H9 (cell line): ENCODE measurements around the gene AMIGO3. TPM values are rescaled to one million over a fixed set of nuclear protein-coding genes. Genes with fewer than 3 reads are reported as not detected.
A peak's percentile ranks its signal among the peaks of the same experiment; 100 is the strongest.

ENCODE experiments used
- DNase-seq: peaks from one replicate; pipeline ENCODE4 v3.0.0-alpha.2; 2017
- H2AFZ ChIP-seq: one replicate; pipeline ENCODE4 v1.6.1; 2013; ENCODE audit warnings: mild to moderate bottlenecking, low read length, control low read depth, moderate library complexity
- H2AK5ac ChIP-seq: 2 replicates; pipeline ENCODE4 v1.6.1; 2013; ENCODE audit warnings: low read length, control low read depth, mixed read lengths; ENCODE audit not compliant: insufficient read length
- H2BK120ac ChIP-seq: one replicate; pipeline ENCODE4 v1.6.1; 2013; ENCODE audit warnings: low read depth, mild to moderate bottlenecking, low read length, control low read depth, inconsistent platforms; ENCODE audit not compliant: poor library complexity, severe bottlenecking
- H2BK12ac ChIP-seq: 2 replicates; pipeline ENCODE4 v1.6.1; 2013; ENCODE audit warnings: low read length, control low read depth, mixed read lengths, low read depth; ENCODE audit not compliant: insufficient read length
- H2BK15ac ChIP-seq: 2 replicates; pipeline ENCODE4 v1.6.1; 2013; ENCODE audit warnings: low read depth, low read length, control low read depth
- H2BK20ac ChIP-seq: one replicate; pipeline ENCODE4 v1.6.1; 2013; ENCODE audit warnings: low read depth, mild to moderate bottlenecking, low read length, control low read depth, inconsistent platforms; ENCODE audit not compliant: poor library complexity, severe bottlenecking
- H2BK5ac ChIP-seq: 2 replicates; pipeline ENCODE4 v1.6.1; 2013; ENCODE audit warnings: low read length, control low read depth, mixed read lengths; ENCODE audit not compliant: insufficient read length
- H3K14ac ChIP-seq: 2 replicates; pipeline ENCODE4 v1.6.1; 2013; ENCODE audit warnings: low read length, control low read depth; ENCODE audit not compliant: insufficient read depth
- H3K18ac ChIP-seq: 2 replicates; pipeline ENCODE4 v1.6.1; 2013; ENCODE audit warnings: low read depth, mild to moderate bottlenecking, mixed read lengths, low read length, control low read depth; ENCODE audit not compliant: insufficient read length
- H3K23ac ChIP-seq: 2 replicates; pipeline ENCODE4 v1.6.1; 2013; ENCODE audit warnings: low read length, control low read depth, mixed read lengths, low read depth; ENCODE audit not compliant: insufficient read length
- H3K23me2 ChIP-seq: 2 replicates; pipeline ENCODE4 v1.6.1; 2013; ENCODE audit warnings: low read depth, mild to moderate bottlenecking, mixed read lengths, low read length, control low read depth; ENCODE audit not compliant: insufficient read length, poor library complexity, severe bottlenecking
- H3K27ac ChIP-seq: 2 replicates; pipeline ENCODE4 v1.5.1; 2013; ENCODE audit warnings: low read length, control low read depth, mixed read lengths, low read depth; ENCODE audit not compliant: insufficient read length
- H3K27me3 ChIP-seq: 2 replicates; pipeline ENCODE4 v1.6.1; 2013; ENCODE audit warnings: low read length, control low read depth, inconsistent platforms; ENCODE audit not compliant: insufficient read depth
- H3K4ac ChIP-seq: 2 replicates; pipeline ENCODE4 v1.6.1; 2013; ENCODE audit warnings: low read depth, mild to moderate bottlenecking, control low read depth, inconsistent platforms, low read length, moderate library complexity
- H3K4me1 ChIP-seq: 2 replicates; pipeline ENCODE4 v1.6.1; 2013; ENCODE audit warnings: low read length, control low read depth, inconsistent platforms; ENCODE audit not compliant: insufficient read depth
- H3K4me2 ChIP-seq: 2 replicates; pipeline ENCODE4 v1.6.1; 2013; ENCODE audit warnings: low read length, control low read depth, mixed read lengths; ENCODE audit not compliant: insufficient read length, insufficient read depth
- H3K56ac ChIP-seq: 2 replicates; pipeline ENCODE4 v1.6.1; 2013; ENCODE audit warnings: low read depth, mild to moderate bottlenecking, mixed read lengths, low read length, control low read depth; ENCODE audit not compliant: insufficient read length
- H3K79me1 ChIP-seq: 2 replicates; pipeline ENCODE4 v1.6.1; 2013; ENCODE audit warnings: low read depth, mild to moderate bottlenecking, moderate library complexity, low read length, control low read depth, inconsistent platforms; ENCODE audit not compliant: insufficient read depth, poor library complexity, severe bottlenecking
- H3K79me2 ChIP-seq: 2 replicates; pipeline ENCODE4 v1.6.1; 2013; ENCODE audit warnings: low read length, control low read depth, inconsistent platforms; ENCODE audit not compliant: insufficient read depth
- H3K9ac ChIP-seq: 2 replicates; pipeline ENCODE4 v1.6.1; 2013; ENCODE audit warnings: low read length, control low read depth, mixed read lengths; ENCODE audit not compliant: insufficient read length; ENCODE audit errors: extremely low read depth
- H3K9me3 ChIP-seq: one replicate; pipeline ENCODE4 v1.6.1; 2013; ENCODE audit warnings: low read depth, low read length, inconsistent platforms; ENCODE audit not compliant: control insufficient read depth
- H3T11ph ChIP-seq: one replicate; pipeline ENCODE4 v1.6.1; 2013; ENCODE audit warnings: mild to moderate bottlenecking, low read length, control low read depth, inconsistent platforms
- H4K20me1 ChIP-seq: one replicate; pipeline ENCODE4 v1.6.1; 2013; ENCODE audit not compliant: control insufficient read depth, insufficient read length, insufficient read depth
- H4K5ac ChIP-seq: 2 replicates; pipeline ENCODE4 v1.6.1; 2013; ENCODE audit warnings: low read depth, mild to moderate bottlenecking, mixed read lengths, low read length, control low read depth; ENCODE audit not compliant: insufficient read length
- H4K8ac ChIP-seq: replicated peaks from 2 replicates; pipeline ENCODE4 v1.6.1; 2013; ENCODE audit warnings: low read length, control low read depth, mixed read lengths, low read depth; ENCODE audit not compliant: insufficient read length
- H4K91ac ChIP-seq: 2 replicates; pipeline ENCODE4 v1.6.1; 2013; ENCODE audit warnings: low read depth, mild to moderate bottlenecking, moderate library complexity, mixed read lengths, low read length, control low read depth; ENCODE audit not compliant: insufficient read length
- H3K27ac Mint-ChIP-seq, 3 experiments: 2 replicates in 2 of 3; 3 replicates in 1 of 3; pipeline ENCODE4 v1.8.0; 2020 to 2021; ENCODE audit warnings: mixed read lengths in 3 of 3, mild to moderate bottlenecking in 1 of 3, moderate library complexity in 1 of 3
- H3K27me3 Mint-ChIP-seq: 2 replicates; pipeline ENCODE4 v1.8.0; 2021; ENCODE audit warnings: low read depth, mild to moderate bottlenecking, moderate library complexity, mixed read lengths
- H3K36me3 Mint-ChIP-seq, 3 experiments: 2 replicates in 2 of 3; 3 replicates in 1 of 3; pipeline ENCODE4 v1.8.0; 2020 to 2021; ENCODE audit warnings: low read depth in 3 of 3, mixed read lengths in 3 of 3; ENCODE audit not compliant: insufficient read depth in 1 of 3
- H3K4me1 Mint-ChIP-seq, 2 experiments: 2 replicates each; pipeline ENCODE4 v1.8.0; 2020; ENCODE audit warnings: mixed read lengths in 2 of 2
- H3K4me3 Mint-ChIP-seq, 2 experiments: 2 replicates in 1 of 2; 3 replicates in 1 of 2; pipeline ENCODE4 v1.8.0; 2020 to 2021; ENCODE audit warnings: mild to moderate bottlenecking in 2 of 2, mixed read lengths in 2 of 2, moderate library complexity in 1 of 2
- H3K9me3 Mint-ChIP-seq, 2 experiments: 2 replicates in 1 of 2; 3 replicates in 1 of 2; pipeline ENCODE4 v1.8.0; 2020; ENCODE audit warnings: mild to moderate bottlenecking in 2 of 2, mixed read lengths in 2 of 2, moderate library complexity in 1 of 2
- CTCF ChIP-seq: fragments of 200-600 bp; sonication (generic); conservative IDR thresholded peaks from 3 replicates; pipeline ENCODE4 v1.8.0; 2021; ENCODE audit warnings: antibody characterized with exemption, mild to moderate bottlenecking
- WGBS: extraction: QIAGEN DNeasy Blood & Tissue Kit; methylation state at CpG from one replicate; pipeline ENCODE4 v1.1.7; 2013; ENCODE audit warnings: missing lambda C conversion rate, low lambda C conversion rate, mixed read lengths; ENCODE audit not compliant: insufficient read length; ENCODE audit errors: extremely low coverage; 5-methylcytosine and 5-hydroxymethylcytosine counted together
- total RNA-seq: library from RNA; stranded (reverse); gene quantifications from 2 replicates; pipeline ENCODE4 v1.2.1, GENCODE V29; 2021

The AMIGO3 gene
- total RNA-seq, 1 experiment from 2014 or later, result 3.8 TPM

GRCh38 chr3:49671291-49672288 lies 47.9 kb downstream of the AMIGO3 start:
- Histone ChIP-seq H3K9me3 (no peaks in the 10 kb centered on the region), H3K4me1 (no peaks in the 10 kb centered on the region; the same call in 1 of the 2 replicates), H2BK15ac (no peak overlapping the region), H3K23ac (no peak overlapping the region), H2BK12ac (no peak overlapping the region), H4K8ac (no peak overlapping the region), H4K5ac (no peak overlapping the region), H2BK5ac (no peak overlapping the region), H4K91ac (no peak overlapping the region), H3K23me2 (peaks cover 8% of the 10 kb centered on the region), H2AFZ (no peak overlapping the region), H3K4ac (no peak overlapping the region), H3K27me3 (no peaks in the 10 kb centered on the region), H3K79me2 (no peaks in the 10 kb centered on the region; the same call in 1 of the 2 replicates), H3K27ac (no peak overlapping the region), H3K4me2 (no peak overlapping the region), H3T11ph (no peak overlapping the region), H3K18ac (no peak overlapping the region), H3K79me1 (peaks cover 4% of the 10 kb centered on the region), H3K56ac (no peak overlapping the region), H2BK120ac (no peak overlapping the region), H3K9ac (no peak overlapping the region), H4K20me1 (no peaks in the 10 kb centered on the region), H3K14ac (no peak overlapping the region), H2AK5ac (no peak overlapping the region), H2BK20ac (no peak overlapping the region)
- peak overlapping the region in 2 of 3 experiments; percentile 29 to 59; a peak in 1 of 7 replicates for H3K27ac Mint-ChIP-seq
- DNase-seq, result peak; percentile 90
- H3K4me1 Mint-ChIP-seq, result peaks cover 26 to 32% of the 10 kb centered on the region in 2 experiments
- no peaks in the 10 kb centered on the region; the same call in 1 of the 2 replicates for H3K27me3 Mint-ChIP-seq
- no CpG with 5 or more reads among the region's 11 CpGs for WGBS
- peaks cover 10 to 13% (median 12%) of the 10 kb centered on the region in 3 experiments; a peak in 6 of 7 replicates for H3K36me3 Mint-ChIP-seq
- TF ChIP-seq CTCF, result peak; percentile 89
- H3K4me3 Mint-ChIP-seq, result peak overlapping the region; percentile 47 to 62
- H3K9me3 Mint-ChIP-seq, result no peaks in the 10 kb centered on the region
